HEK293 (cell line): ENCODE data around the gene PARD6B.

Experiments
- CTCF ChIA-PET: fragments of 350-600 bp; formaldehyde crosslinking; extraction: SDS; loops from one replicate; lab custom pipeline; 2021; ENCODE audit warnings: antibody characterized with exemption; lab: Yijun Ruan, JAX
- POLR2A ChIA-PET: fragments of 300-600 bp; formaldehyde crosslinking; extraction: SDS; loops from one replicate; lab custom pipeline; 2020; ENCODE audit warnings: antibody characterized with exemption, inconsistent platforms; lab: Yijun Ruan, JAX
- H3K27ac ChIP-seq: fragments of 200-500 bp; sonication (Bioruptor generic); 2 replicates; pipeline ENCODE4 v1.5.1; 2014; ENCODE audit warnings: low read depth, low read length, control low read depth, inconsistent platforms; ENCODE audit errors: extremely low read depth
- H3K36me3 ChIP-seq, 2 experiments: fragments of 200-500 bp in 1 of 2; sonication (Bioruptor generic) in 1 of 2; 1 replicate in 1 of 2; 2 replicates in 1 of 2; pipeline ENCODE4 v1.5.1; 2014 to 2017; ENCODE audit warnings: inconsistent platforms in 2 of 2, low read length in 2 of 2; ENCODE audit not compliant: control insufficient read depth in 2 of 2, insufficient read depth in 1 of 2
- H3K4me1 ChIP-seq: fragments of 200-500 bp; sonication (Bioruptor generic); 2 replicates; pipeline ENCODE4 v1.5.1; 2014; ENCODE audit warnings: mild to moderate bottlenecking, low read length, inconsistent platforms; ENCODE audit not compliant: control insufficient read depth, insufficient read depth
- H3K4me3 ChIP-seq: 2 replicates; pipeline ENCODE4 v1.5.1; 2011; ENCODE audit warnings: low read depth, mild to moderate bottlenecking, control low read depth, low read length, moderate library complexity
- H3K9me3 ChIP-seq: fragments of 200-500 bp; sonication (Bioruptor generic); 2 replicates; pipeline ENCODE4 v1.5.1; 2014; ENCODE audit warnings: low read depth, low read length, inconsistent platforms; ENCODE audit not compliant: control insufficient read depth, insufficient read depth
- PRDM2 ChIP-seq: fragments of 450-650 bp; formaldehyde crosslinking; IDR thresholded peaks from 2 replicates; pipeline ENCODE4 v1.5.1; 2016; ENCODE audit warnings: missing biosample characterization, missing genetic modification characterization, borderline replicate concordance
- SP7 ChIP-seq: fragments of 450-650 bp; formaldehyde crosslinking; IDR thresholded peaks from 2 replicates; pipeline ENCODE4 v1.5.1; 2016; ENCODE audit warnings: missing biosample characterization, missing genetic modification characterization
- ZFP69B ChIP-seq: fragments of 450-650 bp; formaldehyde crosslinking; IDR thresholded peaks from 2 replicates; pipeline ENCODE4 v1.5.1; 2016; ENCODE audit warnings: missing biosample characterization, missing genetic modification characterization
- ZNF175 ChIP-seq: fragments of 450-650 bp; formaldehyde crosslinking; IDR thresholded peaks from 2 replicates; pipeline ENCODE4 v1.5.1; 2016; ENCODE audit warnings: missing biosample characterization, missing genetic modification characterization
- ZNF280D ChIP-seq: fragments of 450-650 bp; formaldehyde crosslinking; IDR thresholded peaks from 2 replicates; pipeline ENCODE4 v1.5.1; 2016; ENCODE audit warnings: missing biosample characterization, missing genetic modification characterization
- ZNF350 ChIP-seq: fragments of 450-650 bp; formaldehyde crosslinking; IDR thresholded peaks from 2 replicates; pipeline ENCODE4 v1.5.0; 2017; ENCODE audit warnings: missing biosample characterization, mild to moderate bottlenecking, missing genetic modification characterization
- ZNF366 ChIP-seq: fragments of 450-650 bp; formaldehyde crosslinking; conservative IDR thresholded peaks from 2 replicates; pipeline ENCODE4 v1.5.1; 2016; ENCODE audit warnings: missing biosample characterization, missing genetic modification characterization
- ZNF518A ChIP-seq: fragments of 450-650 bp; formaldehyde crosslinking; conservative IDR thresholded peaks from 2 replicates; pipeline ENCODE4 v1.5.1; 2016; ENCODE audit warnings: low read depth, missing biosample characterization, missing genetic modification characterization
- ZNF530 ChIP-seq: fragments of 450-650 bp; formaldehyde crosslinking; IDR thresholded peaks from 2 replicates; pipeline ENCODE4 v1.5.1; 2016; ENCODE audit warnings: low read depth, missing biosample characterization, missing genetic modification characterization

The PARD6B gene

GRCh38 chr20:50727792-50728485, 3.4 kb upstream of the PARD6B start (continued):
- TF ChIP-seq ZNF280D (tag by site-specific recombination) (no peak), ZNF530 (tag by site-specific recombination) (no peak), ZFP69B (tag by site-specific recombination) (no peak), ZNF518A (no peak), ZNF350 (no peak), ZNF175 (tag by site-specific recombination) (no peak), PRDM2 (tag by site-specific recombination) (no peak)

- Histone ChIP-seq H3K4me1 (no peaks in the 10 kb centered on the region; the same call in 1 of the 2 replicates), H3K27ac (no peak overlapping the region), H3K4me3 (no peak overlapping the region), H3K9me3 (no peaks in the 10 kb centered on the region), H3K36me3 (no peaks in the 10 kb centered on the region)
- ChIA-PET CTCF (interaction anchor here (0.6 to 1.4 kb wide), 6 partner anchors 8 to 846 kb away, joined by 3 to 7 read pairs (median 4); partner anchors contain the start of gene BCAS4), POLR2A (interaction anchor here (0.7 kb wide), 1 partner anchor 16 kb away, joined by 3 read pairs; no protein-coding TSS in a partner anchor)
- no peak for TF ChIP-seq ZNF350
- peak; percentile 78 for TF ChIP-seq SP7 (tag by site-specific recombination)
- TF ChIP-seq ZNF366 = 0 out of 2 replicates have a peak, but pooled peaks have one; percentile 29
Measured at GRCh38 chr20:50728486-50728980, 2.8 kb upstream of the PARD6B start.
